Activated T-cell treated with anti-CD3 and anti-CD28 coated beads, Interleukin-2, amount 50 U/mL, for 48 hours (primary cell): ENCODE measurements around the gene NRK.
"Not testable (repeated sequence)": the region's sequence is repeated elsewhere in the genome, so short reads cannot be mapped to it uniquely, and the experiment has no call there.

ENCODE experiments used
- DNase-seq, 2 experiments: peaks; one replicate each; pipeline ENCODE4 v3.0.0-alpha.2; 2020

Gene NRK

GRCh38 chrX:105882581-105883275 is 60.4 kb downstream of the NRK start:
- no peak for DNase-seq

- DNase-seq = no peak
Measured at GRCh38 chrX:105894721-105895120, 72.4 kb downstream of the NRK start.

GRCh38 chrX:105909576-105909975 is 87.2 kb downstream of the NRK start:
- no peak for DNase-seq

- no peak for DNase-seq
Measured at GRCh38 chrX:105910563-105911105, 88.3 kb downstream of the NRK start.

GRCh38 chrX:105945266-105945665 is 122.9 kb downstream of the NRK start:
- no peak for DNase-seq

- DNase-seq = no peak
Measured at GRCh38 chrX:105969487-105969886, 147.1 kb downstream of the NRK start.

- DNase-seq = no peak
Measured at GRCh38 chrX:105972690-105973386, 150.5 kb downstream of the NRK start.

- no peak for DNase-seq
Measured at GRCh38 chrX:105973387-105973739, 151.0 kb downstream of the NRK start.

- DNase-seq = no peak
Measured at GRCh38 chrX:105975382-105975781, 153.0 kb downstream of the NRK start.

GRCh38 chrX:105981772-105982485 is 159.6 kb downstream of the NRK start:
- no peak for DNase-seq

GRCh38 chrX:105988487-105988886 is 166.1 kb downstream of the NRK start:
- DNase-seq = not testable (repeated sequence)

- DNase-seq = no peak
Measured at GRCh38 chrX:105999294-105999693, 177.0 kb downstream of the NRK start.

- no peak for DNase-seq
Measured at GRCh38 chrX:106000203-106000602, 177.9 kb downstream of the NRK start.

GRCh38 chrX:106000609-106001008 is 178.3 kb downstream of the NRK start:
- not testable (repeated sequence) for DNase-seq

GRCh38 chrX:106005684-106006083 is 183.3 kb downstream of the NRK start:
- no peak for DNase-seq

GRCh38 chrX:106007815-106008214 is 185.5 kb downstream of the NRK start:
- DNase-seq = no peak
